ENCODE measurements around the gene RIN3. TPM values are rescaled to one million over a fixed set of nuclear protein-coding genes. Genes with fewer than 3 reads are reported as not detected.

RIN3 gene
- total RNA-seq, 1 donor from 2014 or later = 70.6 TPM

DNA sequence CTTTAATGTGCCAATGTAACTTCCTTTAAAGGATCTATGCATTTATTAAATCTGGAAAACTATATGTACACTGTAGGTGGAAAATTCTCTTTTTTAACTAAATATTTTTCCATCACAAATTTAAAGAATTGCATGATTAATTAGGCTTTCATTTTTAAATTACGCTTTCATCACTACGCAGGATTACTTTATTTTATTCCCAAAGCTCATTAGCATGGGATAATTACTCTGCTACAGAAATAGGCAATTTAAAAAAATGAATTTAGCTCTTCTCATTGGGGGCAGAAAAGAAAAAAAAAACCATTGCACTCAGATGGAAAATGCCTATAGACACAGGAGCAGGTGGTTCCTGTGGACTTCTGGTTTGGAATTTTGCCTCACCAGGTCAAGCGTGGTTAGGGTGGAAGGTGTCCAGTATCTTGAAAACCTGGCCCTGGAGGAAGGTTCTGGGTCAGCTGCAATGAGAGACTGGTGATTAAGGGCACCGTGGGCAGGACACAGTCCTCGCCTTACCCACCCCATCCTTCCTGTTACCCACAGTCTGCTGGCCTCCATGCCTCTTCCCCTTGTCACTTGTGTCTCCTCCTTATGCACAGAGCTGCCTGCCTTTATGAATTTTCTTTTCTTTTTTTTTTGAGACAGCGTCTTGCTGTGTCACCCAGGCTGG lies 17.3 kb upstream of the RIN3 start:
- no peak for DNase-seq

GRCh38 chr14:92497391-92497790 lies 16.2 kb upstream of the RIN3 start:
- ATAC-seq (no peak), DNase-seq (no peak)
- Histone ChIP-seq H3K4me1 (peaks cover 2% of the 10 kb centered on the region), H3K4me3 (no peak overlapping the region), H3K27ac (no peak overlapping the region), H3K9me3 (no peaks in the 10 kb centered on the region), H3K36me3 (no peaks in the 10 kb centered on the region), H3K27me3 (ENCODE audit: low read depth) (no peaks in the 10 kb centered on the region)
- no peak for TF ChIP-seq CTCF (IDR thresholded peaks at IDR 0.05)
- intact Hi-C loops (cut with DNase I) = no loop called here

More for the DNA sequence above, 17.3 kb upstream of the RIN3 start:
- H3K36me3 ChIP-seq = no peaks in the 10 kb centered on the region
- H3K9me3 ChIP-seq = no peaks in the 10 kb centered on the region
- peaks cover 13% of the 10 kb centered on the region for H3K4me1 ChIP-seq
- intact Hi-C loops (cut with DNase I) = no loop called here
- no peak for TF ChIP-seq CTCF (IDR thresholded peaks at IDR 0.05)
- no peak overlapping the region for H3K27ac ChIP-seq
- no peaks in the 10 kb centered on the region for H3K27me3 ChIP-seq (ENCODE audit: low read depth)
- H3K4me3 ChIP-seq = no peak overlapping the region
- no peak for ATAC-seq

DNA sequence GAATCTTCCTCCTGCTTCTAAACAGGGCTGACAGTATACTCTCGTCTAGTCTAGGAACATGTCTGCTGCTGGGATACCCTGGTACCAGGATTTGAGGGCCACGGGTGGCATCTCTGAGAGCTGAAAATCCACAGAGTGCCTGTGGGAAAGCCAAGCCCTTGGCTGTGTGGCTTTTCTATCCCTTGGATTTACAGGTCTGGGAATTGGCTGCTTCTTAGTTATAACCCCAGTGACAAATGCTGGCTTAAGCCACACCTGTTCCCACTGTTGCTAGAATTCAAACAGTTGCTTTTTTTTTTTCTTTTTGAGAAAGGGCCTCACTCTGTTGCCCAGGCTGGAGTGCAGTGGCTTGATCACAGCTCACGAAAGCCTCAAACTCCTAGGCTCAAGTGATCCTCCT lies 14.3 kb upstream of the RIN3 start:
- Histone ChIP-seq H3K27me3 (ENCODE audit: low read depth) (no peaks in the 10 kb centered on the region), H3K27ac (no peak overlapping the region), H3K36me3 (no peaks in the 10 kb centered on the region), H3K9me3 (no peaks in the 10 kb centered on the region), H3K4me3 (no peak overlapping the region), H3K4me1 (peaks cover 9% of the 10 kb centered on the region)
- no peak for TF ChIP-seq CTCF (IDR thresholded peaks at IDR 0.05)
- no peak for DNase-seq
- ATAC-seq = no peak
- intact Hi-C loops (cut with DNase I) = no loop called here

GRCh38 chr14:92500491-92500941 lies 13.1 kb upstream of the RIN3 start:
- no peak for ATAC-seq

DNA sequence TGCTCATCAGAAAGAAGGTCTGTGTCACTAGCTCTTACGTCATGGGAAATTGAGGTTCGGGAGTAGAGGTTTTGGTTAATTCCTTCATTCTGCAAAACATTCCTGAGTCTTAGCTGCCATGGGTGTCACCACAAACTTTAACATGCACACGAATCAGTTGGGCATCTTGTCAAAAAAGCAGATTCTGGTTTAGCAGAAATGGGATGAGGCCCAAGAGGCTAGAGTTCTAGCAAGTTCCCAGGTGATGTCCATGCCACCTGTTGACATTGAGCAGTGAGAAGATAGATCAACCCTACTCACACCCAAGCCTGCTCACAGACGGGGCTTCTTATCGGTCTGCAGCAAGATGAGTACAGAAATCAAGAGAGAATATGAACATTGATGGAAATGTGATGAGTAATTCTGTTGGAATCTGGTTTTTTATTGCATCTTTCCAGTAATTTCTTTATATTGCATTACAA lies 11.7 kb upstream of the RIN3 start:
- H3K9me3 ChIP-seq = no peaks in the 10 kb centered on the region
- DNase-seq = no peak
- H3K36me3 ChIP-seq = no peaks in the 10 kb centered on the region
- H3K27ac ChIP-seq = no peak overlapping the region
- intact Hi-C loops (cut with DNase I) = no loop called here
- no peaks in the 10 kb centered on the region for H3K27me3 ChIP-seq (ENCODE audit: low read depth)
- no peak for ATAC-seq
- H3K4me3 ChIP-seq = no peak overlapping the region
- H3K4me1 ChIP-seq = peaks cover 22% of the 10 kb centered on the region
- no peak for TF ChIP-seq CTCF (IDR thresholded peaks at IDR 0.05)

More at GRCh38 chr14:92500491-92500941, 13.1 kb upstream of the RIN3 start:
- no peaks in the 10 kb centered on the region for H3K36me3 ChIP-seq
- H3K27me3 ChIP-seq (ENCODE audit: low read depth) = no peaks in the 10 kb centered on the region
- no peaks in the 10 kb centered on the region for H3K9me3 ChIP-seq
- no peak for DNase-seq
- intact Hi-C loops (cut with DNase I) = no loop called here
- H3K4me3 ChIP-seq = no peak overlapping the region
- H3K27ac ChIP-seq = no peak overlapping the region
- peaks cover 11% of the 10 kb centered on the region for H3K4me1 ChIP-seq
- TF ChIP-seq CTCF (IDR thresholded peaks at IDR 0.05) = no peak

All from lower lobe of right lung (tissue), 2 donors.